ENCODE measurements around the gene CDCA8. TPM values are rescaled to one million over a fixed set of nuclear protein-coding genes. Genes with fewer than 3 reads are reported as not detected.
"Not testable (repeated sequence)": the region's sequence is repeated elsewhere in the genome, so short reads cannot be mapped to it uniquely, and the experiment has no call there.

CDCA8 gene
- total RNA-seq, 1 experiment from 2014 or later = 48.3 TPM

DNA sequence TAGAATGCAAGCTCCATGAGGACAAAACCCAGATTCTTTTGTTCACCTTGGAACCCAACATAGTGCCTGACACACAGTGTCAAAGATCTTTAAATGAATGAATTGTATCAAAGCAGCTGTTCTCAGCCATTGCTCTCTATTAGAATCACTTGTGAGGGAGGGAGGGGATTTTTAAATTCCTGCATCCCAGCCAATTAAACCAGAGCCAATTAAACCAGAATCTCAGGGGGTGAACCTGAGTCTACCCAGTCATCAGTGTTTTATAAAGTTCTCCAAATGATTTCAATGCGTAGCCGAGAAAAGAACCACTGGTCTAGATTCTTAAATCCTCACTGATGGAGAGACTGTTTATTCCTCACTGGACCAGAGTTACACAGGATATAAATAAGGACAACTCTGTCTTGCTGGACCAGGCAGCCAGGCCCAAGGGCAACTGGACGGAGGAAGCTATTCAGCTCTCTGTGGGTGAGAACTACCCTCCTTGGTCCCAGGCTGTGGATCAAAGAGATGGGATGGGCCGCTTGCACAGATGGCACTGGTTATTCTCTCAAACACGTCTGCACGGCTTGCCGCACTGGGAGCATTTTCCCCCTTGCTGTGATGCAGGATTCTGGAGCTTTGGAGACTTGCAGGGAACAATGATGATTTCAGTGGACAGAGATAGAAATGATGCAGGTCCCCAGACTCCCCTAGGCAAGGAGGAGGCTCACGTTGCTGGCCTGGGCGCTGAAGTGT lies 20.0 kb upstream of the CDCA8 start:
- DNase-seq (ENCODE audit: low read depth) = no peak

DNA sequence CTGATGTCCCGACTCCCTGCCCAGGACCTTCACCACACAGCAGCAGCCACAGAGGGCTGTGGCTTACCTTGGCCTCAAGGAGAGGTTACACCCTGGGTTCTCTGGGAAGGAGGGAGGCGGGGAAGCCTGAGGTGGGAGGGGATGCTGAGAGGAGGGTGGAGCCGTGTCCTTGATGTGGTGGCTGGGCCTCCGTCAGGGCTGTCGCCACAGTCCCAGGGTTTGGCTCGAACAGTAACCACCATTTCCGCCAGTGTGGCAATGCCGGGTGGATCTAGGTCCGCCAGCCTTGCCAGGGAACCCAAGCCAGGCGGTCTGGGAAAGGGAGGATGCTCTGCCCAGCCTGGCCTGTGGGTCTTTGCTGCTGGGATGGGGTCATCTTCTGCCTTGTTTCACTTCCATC lies 18.4 kb upstream of the CDCA8 start:
- DNase-seq (ENCODE audit: low read depth) = peak; percentile 42

DNA sequence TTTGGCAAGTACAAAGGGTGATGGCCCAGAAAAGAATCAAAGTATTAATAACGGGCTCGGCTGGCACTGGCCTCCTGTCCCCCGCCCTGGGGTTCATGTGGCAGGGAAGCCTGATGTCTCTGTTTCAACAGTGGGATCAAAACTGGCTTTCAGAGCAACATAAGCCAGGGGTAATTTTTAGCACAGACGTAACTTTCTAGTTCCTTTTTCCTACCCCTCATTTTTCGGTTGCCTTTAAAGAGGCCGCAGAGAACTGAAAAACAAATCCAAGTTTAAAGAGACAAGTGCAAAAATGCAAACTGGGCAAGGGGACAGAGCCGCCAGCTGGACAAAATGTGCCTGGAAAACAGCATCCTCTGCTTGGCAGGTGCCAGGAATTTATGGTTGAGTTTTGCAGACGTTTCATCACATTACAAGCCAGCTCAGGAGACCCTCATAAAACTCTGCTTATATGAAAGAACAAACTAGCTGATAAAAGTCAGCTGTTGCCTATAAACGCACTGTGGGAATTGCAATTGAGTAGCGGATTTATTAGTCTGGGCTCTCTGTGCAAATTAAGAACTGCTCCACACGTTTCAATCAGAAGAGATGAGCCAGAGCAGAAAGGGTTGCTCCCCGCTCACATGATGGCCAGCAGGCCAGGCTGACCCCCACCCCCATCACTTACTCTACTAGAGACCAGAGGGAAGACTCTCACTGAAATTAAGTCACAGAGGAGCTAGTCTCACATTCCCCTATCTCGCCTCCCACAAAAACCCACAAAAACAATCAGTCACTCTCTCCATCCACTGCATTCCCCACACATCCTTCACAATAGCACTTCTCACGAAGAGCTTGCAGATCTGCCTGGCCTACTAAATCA lies 15.8 kb upstream of the CDCA8 start:
- DNase-seq (ENCODE audit: low read depth) = no peak

DNA sequence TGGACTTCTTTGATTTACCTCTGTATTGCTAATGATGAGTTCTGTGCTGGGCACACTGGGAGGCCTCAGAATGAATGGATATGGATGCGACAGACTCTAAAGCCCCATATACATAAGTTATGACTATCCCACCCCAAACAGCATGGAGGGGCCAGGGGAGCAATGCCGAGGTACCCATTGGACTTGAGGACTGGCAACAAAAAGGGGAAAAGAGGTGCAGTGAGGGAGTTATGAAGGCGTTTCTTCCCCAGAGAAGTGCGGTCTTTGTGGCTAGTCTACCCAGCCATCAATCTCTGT lies 15.2 kb upstream of the CDCA8 start:
- no peak for DNase-seq (ENCODE audit: low read depth)

DNA sequence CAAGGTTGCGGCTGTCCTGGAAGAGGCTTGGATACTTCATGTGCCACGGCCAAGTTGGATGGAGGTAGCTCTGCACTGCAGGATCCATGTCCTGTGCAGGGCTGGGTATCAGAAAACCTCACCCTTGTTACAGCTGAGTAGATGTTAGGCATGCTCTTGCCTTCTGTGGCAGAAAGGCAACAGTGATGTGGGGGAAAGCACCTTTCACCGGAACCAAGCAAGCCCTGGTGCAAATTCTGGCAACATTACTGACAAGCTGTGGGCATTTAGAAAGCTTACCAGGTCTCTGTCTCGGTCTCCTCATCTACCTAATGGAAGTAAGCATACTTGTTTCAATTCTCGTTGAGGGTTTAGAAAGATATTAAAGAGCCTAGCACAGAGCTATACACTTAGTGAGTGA lies 14.5 kb upstream of the CDCA8 start:
- DNase-seq (ENCODE audit: low read depth) = no peak

DNA sequence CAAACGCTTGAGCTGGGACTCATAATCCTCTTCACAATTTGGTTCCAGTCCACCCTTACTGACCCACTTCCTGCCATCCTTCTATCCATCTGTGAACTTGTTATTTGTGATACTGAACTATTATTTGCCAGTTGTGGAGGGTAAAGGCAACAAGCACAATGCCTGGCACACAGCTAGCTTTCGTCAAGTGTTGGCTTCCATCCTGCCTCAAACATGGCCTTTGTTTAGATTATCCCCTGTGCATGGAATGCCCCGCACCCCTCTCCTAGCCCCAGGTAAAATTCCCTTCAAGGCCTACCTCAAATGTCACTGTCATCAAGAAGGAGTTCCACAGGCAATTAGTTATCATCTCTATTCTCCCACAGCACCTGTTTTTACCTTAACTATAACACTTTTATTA lies 11.4 kb upstream of the CDCA8 start:
- DNase-seq (ENCODE audit: low read depth) = no peak

DNA sequence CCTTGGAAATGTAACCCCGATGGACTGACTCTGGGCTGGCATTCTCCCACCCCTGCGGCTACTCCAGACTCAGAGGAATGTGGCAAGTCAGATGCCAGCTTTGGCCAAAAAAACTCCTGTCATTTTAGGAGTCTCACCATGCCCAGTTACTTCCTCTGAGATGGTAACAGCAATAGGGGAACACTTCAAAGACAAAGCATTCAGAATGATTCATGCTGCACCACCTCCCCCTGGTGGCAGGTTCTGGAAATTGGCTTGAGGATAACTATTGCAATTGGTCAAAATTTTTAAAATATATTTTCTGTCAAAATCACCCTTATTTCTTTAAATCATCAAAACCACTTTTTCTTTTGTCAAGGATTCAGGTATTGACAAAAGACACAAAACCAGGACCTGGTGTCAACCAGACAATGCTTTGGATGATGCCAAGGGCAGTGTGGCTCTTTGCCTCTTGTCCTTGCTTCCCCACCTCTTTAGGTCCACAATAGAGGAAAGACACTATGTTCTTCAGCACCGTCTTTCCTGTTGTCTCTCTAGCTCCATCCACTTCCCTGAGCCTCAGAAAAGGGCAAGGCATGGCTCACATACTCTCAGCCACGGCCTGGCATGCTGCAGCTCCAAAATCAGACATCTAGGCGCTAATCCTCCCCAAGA lies 9.9 kb upstream of the CDCA8 start:
- DNase-seq (ENCODE audit: low read depth) = peak; percentile 61

DNA sequence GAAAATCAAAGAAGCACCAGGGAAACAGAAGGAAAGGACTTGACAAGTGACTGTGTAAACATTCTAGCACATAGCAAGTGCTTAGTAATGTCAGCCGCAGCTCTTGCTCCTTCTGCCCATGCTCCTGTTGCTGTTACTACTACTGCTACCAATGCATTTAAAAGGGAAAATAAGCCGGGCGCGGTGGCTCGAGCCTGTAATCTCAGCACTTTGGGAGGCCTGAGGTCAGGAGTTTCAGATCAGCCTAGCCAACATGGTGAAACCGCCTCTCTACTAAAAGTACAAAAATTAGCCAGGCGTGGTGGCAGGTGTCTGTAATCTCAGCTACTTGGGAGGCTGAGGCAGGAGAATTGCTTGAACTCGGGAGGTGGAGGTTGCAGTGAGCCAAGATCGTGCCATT lies 8.1 kb upstream of the CDCA8 start:
- not testable (repeated sequence) for DNase-seq (ENCODE audit: low read depth)

DNA sequence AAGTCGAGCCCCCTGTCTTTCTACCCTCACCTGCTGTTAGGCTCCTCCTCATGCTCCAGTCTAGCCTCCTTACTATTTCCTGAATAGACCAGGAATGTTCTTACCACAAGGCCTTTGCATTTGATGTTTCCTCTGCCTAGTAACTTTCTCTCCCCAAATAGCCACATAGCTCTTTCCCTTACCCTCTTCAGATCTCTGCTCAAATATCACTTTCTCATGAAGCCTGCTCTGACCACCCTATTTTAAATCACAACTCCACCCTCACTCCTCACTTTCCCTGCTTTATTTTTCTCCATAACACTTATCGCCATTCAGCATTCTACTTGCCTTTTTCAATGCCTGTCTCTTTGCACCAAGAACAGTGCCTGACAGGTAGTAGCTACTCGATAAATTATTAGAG lies 6.6 kb upstream of the CDCA8 start:
- DNase-seq (ENCODE audit: low read depth) = no peak

DNA sequence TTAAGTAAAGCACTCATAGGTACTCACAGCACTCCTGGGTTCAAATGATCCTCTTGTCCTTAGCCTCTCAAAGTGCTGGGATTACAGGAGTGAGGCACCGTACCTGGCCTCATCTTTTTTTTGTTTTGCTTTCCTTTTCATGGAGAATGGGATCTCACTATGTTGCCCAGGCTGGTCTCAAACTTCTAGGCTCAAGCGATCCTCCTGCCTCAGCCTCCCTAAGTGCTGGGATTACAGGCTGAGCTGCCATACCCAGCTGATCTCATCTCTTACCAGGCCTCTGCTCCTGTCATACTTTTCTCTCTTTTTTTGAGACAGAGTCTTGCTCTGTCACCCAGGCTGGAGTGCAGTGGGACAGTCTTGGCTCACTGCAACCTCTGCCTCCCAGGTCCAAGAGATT lies 4.6 kb upstream of the CDCA8 start:
- DNase-seq (ENCODE audit: low read depth) = not testable (repeated sequence)

DNA sequence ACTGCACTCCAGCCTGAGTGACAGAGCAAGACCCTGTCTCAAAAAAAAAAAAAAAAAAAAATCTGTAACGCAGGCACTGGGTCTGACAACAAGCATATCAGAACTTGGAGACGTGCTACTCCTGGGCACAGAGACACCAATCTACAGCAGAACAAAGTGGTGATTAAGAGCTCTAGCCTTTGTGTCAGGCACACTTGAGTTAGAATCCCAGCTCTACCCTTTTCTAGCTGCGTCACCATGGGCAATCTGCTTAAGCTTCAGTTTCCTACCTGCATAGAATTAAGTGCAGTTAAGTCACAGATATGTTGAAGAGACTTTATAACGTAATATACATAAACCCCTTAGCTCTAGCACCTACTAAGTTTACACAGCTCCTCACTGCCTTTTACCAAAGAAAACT lies 3.4 kb upstream of the CDCA8 start:
- DNase-seq (ENCODE audit: low read depth) = no peak

DNA sequence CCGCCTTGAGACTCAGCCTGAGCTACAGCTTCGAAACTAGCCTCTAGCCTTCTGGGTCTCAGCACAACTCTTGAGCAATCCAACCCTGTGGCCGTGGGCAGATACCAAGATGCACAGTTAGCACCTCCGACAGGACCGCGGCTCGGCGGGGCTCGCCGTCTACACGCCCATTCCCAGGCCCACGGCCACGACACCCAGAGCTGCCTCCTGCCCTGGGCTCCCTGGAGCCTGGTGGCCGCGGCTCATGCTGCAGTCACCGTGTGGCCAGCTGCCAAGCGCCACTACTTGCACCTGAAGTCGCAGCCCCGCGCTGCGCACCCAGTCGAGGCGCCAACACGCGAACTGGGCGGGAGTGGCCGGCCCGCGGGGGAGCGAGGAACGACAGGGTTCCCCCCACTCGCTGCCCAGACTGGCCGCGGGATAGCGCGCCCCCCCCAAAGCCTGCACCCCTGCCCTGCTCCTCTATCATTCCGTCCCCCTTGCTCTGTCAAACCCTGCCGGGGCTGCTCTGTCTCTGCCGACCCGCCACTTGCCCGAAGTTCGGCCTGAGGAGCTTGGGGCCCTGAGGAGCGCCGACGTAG lies 729 bp upstream of the CDCA8 start:
- peak; percentile 50 for DNase-seq (ENCODE audit: low read depth)

DNA sequence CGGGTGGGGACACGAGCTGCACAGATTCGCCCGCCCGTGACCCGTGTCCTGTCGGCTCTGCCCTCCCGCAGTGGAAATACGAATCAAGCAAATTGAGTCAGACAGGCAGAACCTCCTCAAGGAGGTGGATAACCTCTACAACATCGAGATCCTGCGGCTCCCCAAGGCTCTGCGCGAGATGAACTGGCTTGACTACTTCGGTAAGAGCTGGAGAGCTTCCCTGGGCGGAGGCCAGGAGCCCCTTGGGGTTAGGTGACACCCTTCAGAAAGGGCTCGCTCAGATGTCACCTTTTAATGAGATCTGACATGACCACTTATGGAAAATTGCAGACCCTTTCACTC lies 489 bp downstream of the CDCA8 start:
- peak; percentile 12 for DNase-seq (ENCODE audit: low read depth)

DNA sequence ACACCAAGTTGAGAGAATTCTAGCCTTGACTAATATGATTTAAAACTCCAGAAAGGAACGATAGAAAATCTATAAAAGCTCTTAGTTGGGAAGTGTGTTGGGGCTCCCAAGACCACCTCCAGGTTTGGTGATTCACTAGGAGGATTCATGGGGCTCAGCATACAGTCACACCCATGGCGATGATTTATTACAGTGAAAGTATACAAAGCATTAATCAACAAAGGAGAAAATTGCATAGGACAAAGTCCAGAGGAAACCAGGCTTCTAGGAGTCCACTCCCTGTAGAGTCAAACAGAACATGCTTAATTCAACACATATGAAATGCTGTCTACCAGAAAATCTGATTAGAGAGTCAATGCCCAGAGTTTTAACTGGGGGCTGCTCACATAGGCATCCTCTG lies 4.8 kb downstream of the CDCA8 start:
- DNase-seq (ENCODE audit: low read depth) = no peak

DNA sequence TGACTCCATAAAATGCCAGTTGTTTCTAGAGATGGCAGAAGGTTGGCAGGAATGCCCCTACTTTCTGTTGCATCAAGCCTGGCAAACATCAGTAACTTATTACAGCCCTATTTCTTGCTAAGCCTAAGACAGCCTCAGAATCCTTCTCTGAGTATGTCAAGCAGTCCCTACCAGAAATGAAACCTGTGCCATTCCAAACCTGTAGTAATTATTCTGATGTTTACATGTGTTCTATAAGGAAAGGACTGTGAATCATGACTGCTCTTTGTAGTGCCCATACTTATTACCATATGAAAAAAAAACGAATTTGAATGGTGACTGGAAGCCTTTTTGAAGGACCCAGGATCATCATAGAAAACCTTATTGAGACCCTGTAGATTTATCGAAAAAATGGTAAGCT lies 5.4 kb downstream of the CDCA8 start:
- DNase-seq (ENCODE audit: low read depth) = no peak

DNA sequence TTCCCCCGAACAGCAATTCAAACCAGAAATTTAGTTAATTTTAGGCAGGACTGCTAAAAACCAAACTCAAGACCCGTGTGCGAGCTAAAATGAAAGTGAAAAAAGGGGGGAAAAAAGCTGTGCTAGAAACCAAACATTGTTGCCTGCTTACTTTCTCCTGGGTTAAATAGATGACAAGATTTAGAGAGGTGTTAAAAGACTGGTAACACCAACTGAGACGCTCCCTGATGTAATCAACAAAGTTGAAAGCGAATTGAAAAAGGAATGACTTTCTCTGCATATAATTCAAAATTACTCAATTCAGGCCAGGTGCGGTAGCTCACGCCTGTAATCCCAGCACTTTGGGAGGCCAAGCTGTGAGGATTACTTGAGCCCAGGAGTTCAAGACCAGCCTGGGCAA lies 6.8 kb downstream of the CDCA8 start:
- no peak for DNase-seq (ENCODE audit: low read depth)

DNA sequence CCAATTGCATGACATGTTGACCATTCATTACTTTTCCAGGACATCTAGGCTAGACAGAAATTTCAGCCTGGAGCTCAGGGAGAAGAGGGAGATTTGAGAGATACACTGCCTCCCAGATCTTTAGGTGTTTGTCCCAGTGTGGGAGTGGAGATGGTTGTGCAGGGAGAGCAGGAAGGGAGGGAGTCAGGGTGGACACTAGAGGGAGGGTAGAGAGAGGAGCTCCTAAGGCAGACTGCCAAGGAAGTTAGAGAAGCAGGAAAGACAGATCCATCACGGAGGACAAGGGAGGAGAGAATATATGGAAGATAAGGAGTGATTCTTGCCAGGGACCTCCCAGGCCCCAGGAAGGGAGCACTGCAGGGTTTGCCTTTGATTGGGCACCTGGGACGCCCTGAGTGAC lies 8.7 kb downstream of the CDCA8 start:
- no peak for DNase-seq (ENCODE audit: low read depth)

DNA sequence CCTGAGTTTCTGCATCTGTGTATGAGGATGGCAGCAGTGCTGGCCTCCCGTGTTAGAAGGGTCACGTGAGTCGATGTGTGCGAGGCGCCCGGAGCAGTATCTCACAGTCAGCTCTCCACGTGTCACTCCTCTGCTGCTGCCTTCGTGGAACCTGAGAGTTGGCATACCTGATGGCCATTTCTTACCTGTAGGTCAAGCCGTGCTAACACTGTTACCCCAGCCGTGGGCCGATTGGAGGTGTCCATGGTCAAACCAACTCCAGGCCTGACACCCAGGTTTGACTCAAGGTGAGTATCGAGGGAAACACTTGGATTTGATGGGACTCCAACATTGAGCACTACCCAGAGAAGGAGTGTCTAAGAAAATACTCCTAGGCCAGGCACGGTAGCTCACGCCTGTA lies 10.7 kb downstream of the CDCA8 start:
- DNase-seq (ENCODE audit: low read depth) = no peak

DNA sequence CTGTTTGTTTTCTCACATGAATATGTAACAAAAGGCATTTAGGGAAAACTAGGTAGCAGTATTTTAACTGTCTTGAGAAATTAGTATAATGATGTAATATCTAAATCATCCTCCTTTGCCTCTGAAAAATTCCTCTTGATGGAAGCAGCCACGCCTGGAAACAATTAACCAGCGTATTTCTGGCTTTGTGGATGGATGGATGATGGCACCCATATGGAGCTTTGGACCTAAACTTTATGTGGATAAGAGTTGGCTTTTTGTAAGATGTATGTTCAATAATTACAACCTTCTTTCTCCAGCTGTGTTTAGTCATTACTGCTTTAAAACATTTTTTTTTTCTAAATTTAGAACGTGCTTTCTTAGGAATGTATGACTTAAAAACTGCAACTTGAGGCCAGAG lies 12.7 kb downstream of the CDCA8 start:
- no peak for DNase-seq (ENCODE audit: low read depth)

DNA sequence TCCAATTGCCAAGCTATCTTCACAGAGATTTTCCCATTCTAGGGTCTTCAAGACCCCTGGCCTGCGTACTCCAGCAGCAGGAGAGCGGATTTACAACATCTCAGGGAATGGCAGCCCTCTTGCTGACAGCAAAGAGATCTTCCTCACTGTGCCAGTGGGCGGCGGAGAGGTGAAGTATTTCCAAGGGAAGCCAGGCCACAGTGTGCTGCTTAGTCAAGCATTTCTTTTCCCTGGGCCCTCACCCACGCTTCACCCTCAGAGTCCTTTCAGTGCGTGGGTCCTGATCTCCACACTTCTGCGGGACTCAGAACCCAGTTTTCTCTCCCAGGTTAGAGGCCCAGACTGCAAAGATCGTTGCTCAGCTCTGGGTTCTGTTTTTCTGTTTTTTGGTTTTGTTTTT lies 13.1 kb downstream of the CDCA8 start:
- DNase-seq (ENCODE audit: low read depth) = no peak

DNA sequence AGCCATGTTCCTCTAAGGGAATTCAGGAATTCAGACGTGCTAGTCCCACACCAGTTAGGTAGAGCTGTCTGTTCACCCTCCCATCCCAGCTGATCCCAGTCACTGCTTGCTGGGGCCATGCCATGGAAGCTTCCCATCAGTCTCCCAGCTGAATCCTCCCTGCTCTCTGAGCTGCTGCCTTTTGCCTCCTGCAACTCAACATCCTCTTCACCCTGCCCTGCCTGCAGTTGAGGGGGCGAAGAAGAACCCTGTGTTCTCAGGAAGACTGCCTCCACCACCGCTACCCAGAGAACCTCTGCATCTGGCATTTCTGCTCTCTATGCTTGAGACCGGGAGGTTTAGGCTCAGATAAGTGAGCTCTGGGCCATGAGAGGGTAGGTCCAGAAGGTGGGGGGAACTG lies 16.2 kb downstream of the CDCA8 start:
- DNase-seq (ENCODE audit: low read depth) = no peak

DNA sequence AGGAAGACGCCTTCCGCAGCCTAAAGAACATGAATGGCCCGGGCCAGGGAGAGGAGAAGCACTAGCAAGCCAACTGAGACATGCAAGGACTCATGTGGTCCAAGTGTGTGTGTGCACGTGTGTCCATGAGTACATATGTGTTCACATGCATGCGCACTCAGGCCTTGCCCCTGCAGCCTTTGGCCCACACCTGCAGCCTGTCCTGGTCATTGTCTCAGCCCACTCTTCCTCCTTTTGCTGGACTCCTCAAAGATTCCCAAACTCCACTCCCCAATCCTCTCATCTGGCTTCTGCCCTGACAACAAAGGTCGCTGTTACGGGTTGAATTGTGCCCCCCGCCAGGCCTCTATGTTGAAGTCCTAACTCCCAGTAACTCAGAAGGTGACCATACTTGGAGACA lies 21.9 kb downstream of the CDCA8 start:
- DNase-seq (ENCODE audit: low read depth) = no peak

DNA sequence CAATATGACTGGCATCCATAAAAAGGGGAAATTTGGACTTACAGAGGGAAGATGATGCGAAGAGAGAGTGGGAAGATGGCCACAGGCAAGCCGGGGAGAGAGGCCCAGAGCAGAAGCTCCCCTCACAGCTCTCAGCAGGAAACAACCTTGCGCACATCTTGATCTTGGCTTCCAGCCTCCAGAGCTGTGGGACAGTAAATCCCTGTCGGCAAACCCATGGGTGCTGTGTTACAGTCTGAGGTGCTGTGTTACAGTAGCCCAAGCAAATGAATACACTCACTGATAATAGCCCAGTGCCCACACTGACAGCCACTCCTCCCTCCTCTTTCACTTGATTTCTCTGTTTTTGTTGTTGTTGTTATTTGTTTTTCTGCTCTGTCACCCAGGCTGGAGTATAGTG lies 22.4 kb downstream of the CDCA8 start:
- no peak for DNase-seq (ENCODE audit: low read depth)
